ENCODE results near the gene SLC29A1. TPM values are rescaled to one million over a fixed set of nuclear protein-coding genes. Genes with fewer than 3 reads are reported as not detected.
A peak's percentile ranks its signal among the peaks of the same experiment; 100 is the strongest.
"Not testable (repeated sequence)": the region's sequence is repeated elsewhere in the genome, so short reads cannot be mapped to it uniquely, and the experiment has no call there.

The SLC29A1 gene
- total RNA-seq, 3 donors from 2014 or later, result 106 to 140 (median 110) TPM

DNA sequence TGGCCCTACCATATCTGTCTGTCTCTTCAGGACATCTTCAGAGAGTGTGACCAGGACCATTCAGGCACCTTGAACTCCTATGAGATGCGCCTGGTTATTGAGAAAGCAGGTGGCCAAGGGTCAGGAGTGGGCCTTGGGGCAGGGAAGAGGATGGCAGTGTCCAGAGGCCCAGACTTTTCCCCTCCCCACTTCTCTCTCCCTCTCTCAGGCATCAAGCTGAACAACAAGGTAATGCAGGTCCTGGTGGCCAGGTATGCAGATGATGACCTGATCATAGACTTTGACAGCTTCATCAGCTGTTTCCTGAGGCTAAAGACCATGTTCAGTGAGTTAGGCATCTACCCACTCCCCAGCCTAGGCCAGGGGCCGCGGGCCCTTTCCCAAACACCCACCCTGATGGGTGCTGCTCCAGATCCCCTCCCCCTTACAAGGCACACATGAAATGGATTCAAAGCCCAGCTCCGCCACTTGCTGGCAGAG lies 40.4 kb upstream of the SLC29A1 start:
- Histone ChIP-seq H3K4me1 (no peaks in the 10 kb centered on the region), H3K9me3 (no peaks in the 10 kb centered on the region), H3K27me3 (no peaks in the 10 kb centered on the region), H3K27ac (no peak overlapping the region), H3K4me3 (no peak overlapping the region), H3K36me3 (no peaks in the 10 kb centered on the region)
- intact Hi-C loops (cut with DNase I; ENCODE audit: low total_unique reads), result no loop called here
- TF ChIP-seq, protein P1, sequence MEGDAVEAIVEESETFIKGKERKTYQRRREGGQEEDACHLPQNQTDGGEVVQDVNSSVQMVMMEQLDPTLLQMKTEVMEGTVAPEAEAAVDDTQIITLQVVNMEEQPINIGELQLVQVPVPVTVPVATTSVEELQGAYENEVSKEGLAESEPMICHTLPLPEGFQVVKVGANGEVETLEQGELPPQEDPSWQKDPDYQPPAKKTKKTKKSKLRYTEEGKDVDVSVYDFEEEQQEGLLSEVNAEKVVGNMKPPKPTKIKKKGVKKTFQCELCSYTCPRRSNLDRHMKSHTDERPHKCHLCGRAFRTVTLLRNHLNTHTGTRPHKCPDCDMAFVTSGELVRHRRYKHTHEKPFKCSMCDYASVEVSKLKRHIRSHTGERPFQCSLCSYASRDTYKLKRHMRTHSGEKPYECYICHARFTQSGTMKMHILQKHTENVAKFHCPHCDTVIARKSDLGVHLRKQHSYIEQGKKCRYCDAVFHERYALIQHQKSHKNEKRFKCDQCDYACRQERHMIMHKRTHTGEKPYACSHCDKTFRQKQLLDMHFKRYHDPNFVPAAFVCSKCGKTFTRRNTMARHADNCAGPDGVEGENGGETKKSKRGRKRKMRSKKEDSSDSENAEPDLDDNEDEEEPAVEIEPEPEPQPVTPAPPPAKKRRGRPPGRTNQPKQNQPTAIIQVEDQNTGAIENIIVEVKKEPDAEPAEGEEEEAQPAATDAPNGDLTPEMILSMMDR (IDR thresholded peaks at IDR 0.05), result no peak
- no peak for TF ChIP-seq POLR2A (IDR thresholded peaks at IDR 0.05)
- TF ChIP-seq POLR2AphosphoS5 (IDR thresholded peaks at IDR 0.05), result no peak
- no peak for DNase-seq (ENCODE audit: low spot score in 2 of 2)

DNA sequence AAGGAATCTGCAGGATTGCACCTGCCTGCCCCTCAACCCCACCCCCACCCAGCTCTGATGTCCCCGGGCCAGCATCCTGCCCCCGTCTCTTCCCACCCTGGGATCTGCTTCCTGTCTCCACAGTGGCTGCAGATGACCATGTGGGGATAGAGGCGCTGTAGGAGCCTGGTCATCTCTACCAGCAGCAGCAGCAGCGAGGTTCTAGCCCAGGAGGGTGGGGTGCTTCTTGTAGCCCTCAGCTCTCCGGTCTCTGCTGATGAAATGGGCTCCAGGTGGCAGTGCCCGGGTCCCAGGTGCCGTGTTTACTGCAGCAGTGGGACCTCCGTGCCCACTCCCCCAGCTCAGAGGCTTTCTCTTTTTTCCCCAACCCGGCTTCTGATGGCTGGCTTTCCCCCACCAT lies 39.6 kb upstream of the SLC29A1 start:
- no peak for DNase-seq (ENCODE audit: low spot score in 2 of 2)
- H3K36me3 ChIP-seq, result no peaks in the 10 kb centered on the region
- H3K9me3 ChIP-seq, result no peaks in the 10 kb centered on the region
- intact Hi-C loops (cut with DNase I; ENCODE audit: low total_unique reads), result no loop called here
- no peak overlapping the region for H3K4me3 ChIP-seq
- no peaks in the 10 kb centered on the region for H3K4me1 ChIP-seq
- H3K27me3 ChIP-seq, result no peaks in the 10 kb centered on the region
- H3K27ac ChIP-seq, result no peak overlapping the region
- TF ChIP-seq, protein P1 (IDR thresholded peaks at IDR 0.05), result no peak

DNA sequence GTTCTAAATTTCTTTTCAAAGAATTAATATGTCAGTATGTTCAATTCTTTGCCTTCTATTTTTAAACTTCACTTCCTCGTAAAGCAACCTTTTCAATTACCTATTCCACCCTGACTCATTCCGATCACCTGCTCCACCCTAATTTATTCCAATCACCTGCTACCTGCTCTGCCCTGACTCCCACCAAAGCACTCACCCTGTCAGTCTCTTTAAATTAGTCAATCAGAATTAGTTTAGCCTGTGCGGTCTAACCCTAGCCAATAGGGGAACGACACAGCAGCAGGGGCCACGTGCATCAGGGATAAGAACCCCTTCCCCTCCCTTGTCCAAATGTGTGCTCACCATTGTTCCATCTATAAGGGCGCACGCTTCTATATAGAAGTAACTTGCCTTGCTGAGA lies 38.0 kb upstream of the SLC29A1 start:
- H3K27ac ChIP-seq; H3K9me3 ChIP-seq; DNase-seq (ENCODE audit: low spot score in 2 of 2); H3K4me1 ChIP-seq; intact Hi-C loops (cut with DNase I; ENCODE audit: low total_unique reads); H3K27me3 ChIP-seq; H3K4me3 ChIP-seq; H3K36me3 ChIP-seq: not testable (repeated sequence)

DNA sequence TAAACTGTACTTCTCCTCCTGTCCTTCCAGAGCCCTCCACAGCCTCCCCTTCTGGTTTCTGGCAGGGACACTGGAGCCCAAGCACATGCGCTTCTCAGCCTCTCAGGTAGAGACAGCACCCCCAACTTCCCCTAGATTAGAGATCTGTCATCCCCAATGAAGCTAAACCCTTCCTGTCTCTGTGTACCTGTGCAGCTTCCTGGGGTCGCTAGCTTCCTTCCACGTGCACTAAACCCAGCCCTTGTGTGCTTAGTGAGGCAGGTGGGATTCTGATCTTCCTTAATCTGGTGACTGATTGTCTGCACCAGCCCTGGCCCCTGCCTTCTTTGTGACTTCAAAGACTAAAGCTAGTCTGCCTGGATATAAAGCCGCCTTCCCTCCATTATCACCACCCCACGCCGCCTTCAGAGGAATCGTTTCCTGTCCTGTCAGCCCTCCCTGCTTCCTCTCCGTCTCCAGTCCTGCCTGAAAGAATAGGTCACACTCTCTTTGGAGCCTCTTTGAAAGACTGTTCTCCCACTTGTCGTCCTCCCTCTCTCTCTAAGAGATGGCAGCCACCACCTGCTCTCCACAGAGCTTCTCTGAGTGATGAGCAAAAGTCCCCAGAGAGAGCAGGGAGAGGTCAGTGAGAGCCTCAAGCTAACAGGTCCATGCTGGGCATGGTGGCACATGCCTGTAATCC lies 37.3 kb upstream of the SLC29A1 start:
- TF ChIP-seq, protein P1 (IDR thresholded peaks at IDR 0.05), result no peak
- no peak for TF ChIP-seq POLR2A (IDR thresholded peaks at IDR 0.05)
- no peak for TF ChIP-seq POLR2AphosphoS5 (IDR thresholded peaks at IDR 0.05)
- intact Hi-C loops (cut with DNase I; ENCODE audit: low total_unique reads), result no loop called here
- Histone ChIP-seq H3K27ac (peak overlapping the region in 1 of 2 donors; percentile 43), H3K27me3 (no peaks in the 10 kb centered on the region), H3K4me1 (no peaks in the 10 kb centered on the region), H3K9me3 (no peaks in the 10 kb centered on the region), H3K36me3 (no peaks in the 10 kb centered on the region), H3K4me3 (no peak overlapping the region)
- no peak for DNase-seq (ENCODE audit: low spot score in 2 of 2)

DNA sequence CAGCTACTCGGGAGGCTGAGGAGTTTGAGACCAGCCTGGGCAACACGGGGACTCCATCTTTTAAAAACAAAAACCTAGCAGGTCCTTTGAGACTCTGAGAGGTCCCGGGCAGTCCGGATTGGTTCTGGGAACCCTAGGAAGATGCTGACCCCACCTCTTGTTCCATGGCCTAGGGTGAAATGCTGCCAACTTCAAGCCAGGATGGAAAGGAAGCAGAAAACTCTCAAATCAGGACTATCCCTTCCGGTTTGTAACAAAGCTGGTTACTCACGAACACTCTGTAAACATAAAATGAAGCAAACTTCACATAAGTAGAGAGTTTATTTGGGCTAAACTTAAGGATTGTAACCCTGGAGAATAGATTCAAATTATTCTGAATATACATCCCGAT lies 36.8 kb upstream of the SLC29A1 start:
- Histone ChIP-seq H3K27ac (peak overlapping the region in 1 of 2 donors; percentile 38), H3K4me1 (no peaks in the 10 kb centered on the region), H3K27me3 (no peaks in the 10 kb centered on the region), H3K36me3 (no peaks in the 10 kb centered on the region), H3K9me3 (no peaks in the 10 kb centered on the region), H3K4me3 (no peak overlapping the region)
- DNase-seq (ENCODE audit: low spot score in 2 of 2), result no peak
- intact Hi-C loops (cut with DNase I; ENCODE audit: low total_unique reads), result no loop called here
- TF ChIP-seq, protein P1 (IDR thresholded peaks at IDR 0.05), result no peak
- TF ChIP-seq POLR2AphosphoS5 (IDR thresholded peaks at IDR 0.05), result no peak
- TF ChIP-seq POLR2A (IDR thresholded peaks at IDR 0.05), result no peak

All from breast epithelium (tissue), 4 donors.